Activated naive CD4-positive, alpha-beta T cell treated with anti-CD3 and anti-CD28 coated beads, Interleukin-2, amount 10 ng/mL, durations not matched to agents 7 days and 5 days (primary cell): ENCODE data around the gene AGPAT4.
"Not testable (repeated sequence)": the region's sequence is repeated elsewhere in the genome, so short reads cannot be mapped to it uniquely, and the experiment has no call there.

Experiments used
- CTCF ChIA-PET: fragments of 350-600 bp; sonication (Branson Sonifier 250); formaldehyde crosslinking; loops from one replicate; lab custom pipeline; 2021; ENCODE audit warnings: antibody characterized with exemption; lab: Charles Lee
- DNase-seq: peaks from one replicate; pipeline ENCODE4 v3.0.0-alpha.2; 2020
- H3K27ac Mint-ChIP-seq: one replicate; pipeline ENCODE4 v1.8.0; 2021; ENCODE audit warnings: mild to moderate bottlenecking, moderate library complexity, mixed read lengths
- H3K27me3 Mint-ChIP-seq: one replicate; pipeline ENCODE4 v1.8.0; 2021; ENCODE audit warnings: mild to moderate bottlenecking, mixed read lengths
- H3K36me3 Mint-ChIP-seq: one replicate; pipeline ENCODE4 v1.8.0; 2021; ENCODE audit warnings: mixed read lengths
- H3K4me1 Mint-ChIP-seq: one replicate; pipeline ENCODE4 v1.8.0; 2021; ENCODE audit warnings: mixed read lengths
- H3K4me3 Mint-ChIP-seq: one replicate; pipeline ENCODE4 v1.8.0; 2021; ENCODE audit warnings: mild to moderate bottlenecking, moderate library complexity, mixed read lengths
- H3K9me3 Mint-ChIP-seq: one replicate; pipeline ENCODE4 v1.8.0; 2021; ENCODE audit warnings: mixed read lengths

The AGPAT4 gene

GRCh38 chr6:161273752-161274487, at the start of gene AGPAT4:
Gene AGPAT4 (minus strand): TSS chr6:161274061. CDS start chr6:161232213, 41,848 bp downstream.
- peak; percentile 73 for DNase-seq
- Mint-ChIP-seq H3K4me1 (peaks cover 25% of the 10 kb centered on the region), H3K27me3 (peaks cover 20% of the 10 kb centered on the region), H3K27ac (peak within 1 kb of the TSS; percentile 89), H3K4me3 (peak within 1 kb of the TSS; percentile 78), H3K9me3 (no peaks in the 10 kb centered on the region), H3K36me3 (peaks cover 1% of the 10 kb centered on the region)
- CTCF ChIA-PET: interaction anchor here (1.1 kb wide), 1 partner anchor 97 kb away, joined by 4 read pairs; no protein-coding TSS in a partner anchor

DNA sequence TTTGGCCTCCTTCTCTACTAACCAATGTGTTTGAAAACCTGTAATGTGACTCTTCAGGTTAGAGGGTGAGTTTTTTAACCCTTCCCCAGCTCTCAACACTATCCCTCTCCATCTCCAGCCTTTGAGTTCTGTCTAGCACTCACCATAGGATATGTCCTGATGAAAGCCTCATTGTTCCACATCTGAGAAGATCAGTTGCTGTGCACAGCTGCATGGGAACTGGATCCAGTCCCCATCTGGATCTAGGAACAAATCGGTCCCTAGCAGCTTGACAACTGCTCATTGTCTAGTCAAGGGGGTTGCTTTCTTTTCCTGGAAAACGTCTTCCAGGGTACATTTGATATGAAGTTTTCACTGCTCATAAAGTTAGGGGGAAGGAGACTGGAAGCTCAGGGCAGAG, 45.4 kb upstream of the AGPAT4 start:
- CTCF ChIA-PET: no interaction called here
- no peaks in the 10 kb centered on the region for H3K4me1 Mint-ChIP-seq
- H3K9me3 Mint-ChIP-seq: no peaks in the 10 kb centered on the region
- DNase-seq: no peak
- no peaks in the 10 kb centered on the region for H3K36me3 Mint-ChIP-seq
- H3K27ac Mint-ChIP-seq: no peak overlapping the region
- H3K4me3 Mint-ChIP-seq: no peak overlapping the region
- no peaks in the 10 kb centered on the region for H3K27me3 Mint-ChIP-seq

- H3K4me3 Mint-ChIP-seq: no peak overlapping the region
- CTCF ChIA-PET: no interaction called here
- H3K27me3 Mint-ChIP-seq: no peaks in the 10 kb centered on the region
- DNase-seq: no peak
- H3K9me3 Mint-ChIP-seq: no peaks in the 10 kb centered on the region
- no peaks in the 10 kb centered on the region for H3K36me3 Mint-ChIP-seq
- no peaks in the 10 kb centered on the region for H3K4me1 Mint-ChIP-seq
- H3K27ac Mint-ChIP-seq: no peak overlapping the region
Observed at GRCh38 chr6:161318456-161318855, 44.6 kb upstream of the AGPAT4 start.

- Mint-ChIP-seq H3K4me1 (no peaks in the 10 kb centered on the region), H3K27ac (no peak overlapping the region), H3K27me3 (no peaks in the 10 kb centered on the region), H3K36me3 (no peaks in the 10 kb centered on the region), H3K9me3 (no peaks in the 10 kb centered on the region), H3K4me3 (no peak overlapping the region)
- CTCF ChIA-PET: no interaction called here
- no peak for DNase-seq
Observed at GRCh38 chr6:161316531-161316930, 42.7 kb upstream of the AGPAT4 start.

DNA sequence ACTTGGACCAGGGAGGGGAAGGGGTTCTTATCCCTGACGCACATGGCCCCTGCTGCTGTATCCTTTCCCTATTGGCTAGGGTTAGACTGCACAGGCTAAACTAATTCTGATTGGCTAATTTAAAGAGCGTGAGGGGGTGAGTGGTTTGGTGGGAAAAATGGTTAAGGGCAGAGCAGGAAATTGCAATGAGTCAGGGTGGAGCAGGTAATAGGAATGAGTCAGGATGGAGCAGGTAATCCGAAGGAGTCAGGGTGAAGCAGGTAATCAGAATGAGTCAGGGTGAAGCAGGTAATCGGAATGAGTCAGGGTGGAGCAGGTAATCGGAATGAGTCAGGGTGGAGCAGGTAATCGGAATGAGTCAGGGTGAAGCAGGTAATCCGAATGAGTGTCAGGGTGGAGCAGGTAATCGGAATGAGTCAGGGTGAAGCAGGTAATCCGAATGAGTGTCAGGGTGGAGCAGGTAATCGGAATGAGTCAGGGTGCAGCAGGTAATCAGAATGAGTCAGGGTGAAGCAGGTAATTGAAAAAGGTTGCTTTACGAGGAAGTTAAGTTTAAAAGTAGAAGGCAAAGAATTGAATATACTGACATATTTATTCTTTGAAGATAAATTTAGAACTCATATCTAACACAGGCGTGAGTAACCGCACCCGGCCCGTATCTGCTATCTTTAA, 41.5 kb upstream of the AGPAT4 start:
- CTCF ChIA-PET, DNase-seq, H3K4me1 Mint-ChIP-seq: not testable (repeated sequence)

DNA sequence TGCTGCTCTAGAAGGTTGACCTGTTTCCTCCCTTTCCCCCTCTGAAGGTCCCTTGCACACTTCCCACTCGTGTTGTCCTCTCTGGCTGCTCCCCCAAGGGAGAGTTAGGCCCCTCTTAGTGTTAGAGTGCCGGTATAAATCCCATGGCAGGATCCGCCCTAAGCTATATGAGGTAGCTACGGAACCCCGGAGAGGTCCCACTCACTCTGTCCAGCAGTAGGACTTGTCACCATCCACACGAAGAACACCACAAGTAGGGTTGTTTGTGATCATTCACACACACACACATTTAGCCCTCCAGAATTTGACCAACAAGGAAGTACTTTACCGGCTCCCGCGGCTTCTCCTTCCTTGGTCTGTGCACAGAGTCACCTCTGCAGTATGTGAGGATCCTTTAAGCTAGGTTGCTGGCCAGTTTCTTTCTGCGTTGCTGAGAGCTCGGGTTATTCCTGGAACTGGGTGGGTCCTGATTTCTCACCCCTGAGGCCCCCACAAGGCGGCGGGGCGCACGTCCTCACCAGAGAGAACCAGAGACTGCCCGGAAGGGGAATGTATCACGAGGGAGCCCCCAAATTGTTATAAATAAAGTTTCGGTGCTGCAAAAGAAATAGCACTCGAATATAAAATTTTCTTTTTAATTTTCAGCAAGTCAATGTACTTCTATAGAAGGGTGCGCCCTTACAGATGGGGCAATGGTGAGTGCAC, 40.8 kb upstream of the AGPAT4 start:
- H3K4me1 Mint-ChIP-seq, H3K4me3 Mint-ChIP-seq, H3K27ac Mint-ChIP-seq, H3K36me3 Mint-ChIP-seq, H3K27me3 Mint-ChIP-seq, CTCF ChIA-PET, H3K9me3 Mint-ChIP-seq, DNase-seq: not testable (repeated sequence)

More for the DNA sequence above, 41.5 kb upstream of the AGPAT4 start:
- H3K9me3 Mint-ChIP-seq, H3K4me3 Mint-ChIP-seq, H3K27me3 Mint-ChIP-seq, H3K27ac Mint-ChIP-seq, H3K36me3 Mint-ChIP-seq: not testable (repeated sequence)

DNA sequence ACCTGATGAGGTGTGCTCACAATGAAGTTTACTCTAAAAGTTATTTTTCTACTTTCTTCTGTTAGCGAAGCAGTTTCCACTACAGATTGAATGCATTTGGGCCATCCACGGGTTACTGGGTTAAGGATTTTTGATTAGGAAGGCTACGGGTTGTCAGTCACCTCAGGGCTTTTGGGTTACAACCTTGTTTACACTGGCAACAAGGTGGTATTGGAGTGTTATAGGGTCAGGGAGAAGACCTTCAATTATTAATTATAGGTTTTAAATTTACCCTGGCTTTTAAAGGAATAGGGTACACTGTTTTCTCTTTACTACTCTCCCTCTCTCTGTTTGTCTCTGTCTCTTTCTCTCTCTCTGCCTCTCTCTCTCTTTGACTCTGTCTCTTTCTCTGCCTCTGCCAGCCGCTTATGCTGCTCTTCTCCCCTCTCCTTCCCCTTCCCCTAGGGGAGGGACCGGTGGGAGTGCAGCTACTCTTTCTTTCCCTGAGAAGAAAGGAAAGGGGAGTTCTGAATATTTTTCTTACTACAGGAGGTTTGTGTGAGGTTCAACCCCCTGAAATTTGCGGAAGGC, 40.2 kb upstream of the AGPAT4 start:
- Mint-ChIP-seq H3K9me3 (no peaks in the 10 kb centered on the region), H3K27ac (no peak overlapping the region), H3K4me1 (no peaks in the 10 kb centered on the region), H3K4me3 (no peak overlapping the region), H3K27me3 (no peaks in the 10 kb centered on the region), H3K36me3 (no peaks in the 10 kb centered on the region)
- no peak for DNase-seq
- CTCF ChIA-PET: no interaction called here

- H3K27me3 Mint-ChIP-seq, DNase-seq, H3K27ac Mint-ChIP-seq, H3K36me3 Mint-ChIP-seq, CTCF ChIA-PET, H3K4me3 Mint-ChIP-seq, H3K9me3 Mint-ChIP-seq, H3K4me1 Mint-ChIP-seq: not testable (repeated sequence)
Observed at GRCh38 chr6:161313475-161313874, 39.6 kb upstream of the AGPAT4 start.

DNA sequence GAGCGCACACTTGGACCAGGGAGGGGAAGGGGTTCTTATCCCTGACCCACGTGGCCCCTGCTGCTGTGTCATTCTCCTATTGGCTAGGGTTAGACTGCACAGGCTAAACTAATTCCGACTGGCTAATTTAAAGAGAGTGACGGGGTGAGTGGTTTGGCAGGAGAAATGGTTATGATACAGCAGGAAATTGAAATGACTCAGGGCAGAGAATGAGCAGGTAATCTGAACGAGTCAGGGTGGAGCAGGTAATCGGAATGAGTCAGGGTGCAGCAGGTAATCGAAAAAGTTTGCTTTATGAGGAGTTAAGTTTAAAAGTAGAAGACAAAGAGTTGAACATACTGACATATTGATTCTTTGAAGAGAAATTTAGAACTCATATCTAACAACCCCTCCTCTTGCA, 35.9 kb upstream of the AGPAT4 start:
- H3K4me3 Mint-ChIP-seq, H3K36me3 Mint-ChIP-seq, H3K27me3 Mint-ChIP-seq, H3K4me1 Mint-ChIP-seq, CTCF ChIA-PET, DNase-seq, H3K9me3 Mint-ChIP-seq, H3K27ac Mint-ChIP-seq: not testable (repeated sequence)

GRCh38 chr6:161308075-161308655, 34.3 kb upstream of the AGPAT4 start:
- no peaks in the 10 kb centered on the region for H3K9me3 Mint-ChIP-seq
- H3K27ac Mint-ChIP-seq: no peak overlapping the region
- no peak overlapping the region for H3K4me3 Mint-ChIP-seq
- H3K27me3 Mint-ChIP-seq: peaks cover 4% of the 10 kb centered on the region
- no peak for DNase-seq
- CTCF ChIA-PET: no interaction called here
- H3K36me3 Mint-ChIP-seq: no peaks in the 10 kb centered on the region
- no peaks in the 10 kb centered on the region for H3K4me1 Mint-ChIP-seq

DNA sequence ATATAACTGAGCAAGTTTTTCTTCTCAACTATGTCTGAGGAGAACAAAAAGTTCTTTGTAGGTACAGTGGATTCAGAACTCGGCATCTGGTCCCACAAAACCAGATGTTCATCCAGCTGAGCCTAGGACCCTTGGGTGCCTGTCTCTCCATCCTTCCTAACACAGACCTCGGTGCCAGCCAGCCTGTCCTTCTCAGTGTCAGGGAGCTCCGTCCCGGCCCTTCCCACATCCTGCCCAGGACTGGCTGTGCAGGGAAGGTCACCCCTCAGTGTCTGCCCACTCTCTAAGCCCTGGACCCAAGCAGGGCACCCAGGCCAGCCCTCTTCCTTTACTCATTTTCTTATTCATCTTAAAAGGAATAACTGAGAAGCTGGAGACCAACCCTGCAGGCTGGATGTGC, 32.0 kb upstream of the AGPAT4 start:
- Mint-ChIP-seq H3K9me3 (no peaks in the 10 kb centered on the region), H3K4me3 (no peak overlapping the region), H3K36me3 (no peaks in the 10 kb centered on the region), H3K4me1 (no peaks in the 10 kb centered on the region), H3K27me3 (peaks cover 4% of the 10 kb centered on the region), H3K27ac (no peak overlapping the region)
- no peak for DNase-seq
- CTCF ChIA-PET: no interaction called here

DNA sequence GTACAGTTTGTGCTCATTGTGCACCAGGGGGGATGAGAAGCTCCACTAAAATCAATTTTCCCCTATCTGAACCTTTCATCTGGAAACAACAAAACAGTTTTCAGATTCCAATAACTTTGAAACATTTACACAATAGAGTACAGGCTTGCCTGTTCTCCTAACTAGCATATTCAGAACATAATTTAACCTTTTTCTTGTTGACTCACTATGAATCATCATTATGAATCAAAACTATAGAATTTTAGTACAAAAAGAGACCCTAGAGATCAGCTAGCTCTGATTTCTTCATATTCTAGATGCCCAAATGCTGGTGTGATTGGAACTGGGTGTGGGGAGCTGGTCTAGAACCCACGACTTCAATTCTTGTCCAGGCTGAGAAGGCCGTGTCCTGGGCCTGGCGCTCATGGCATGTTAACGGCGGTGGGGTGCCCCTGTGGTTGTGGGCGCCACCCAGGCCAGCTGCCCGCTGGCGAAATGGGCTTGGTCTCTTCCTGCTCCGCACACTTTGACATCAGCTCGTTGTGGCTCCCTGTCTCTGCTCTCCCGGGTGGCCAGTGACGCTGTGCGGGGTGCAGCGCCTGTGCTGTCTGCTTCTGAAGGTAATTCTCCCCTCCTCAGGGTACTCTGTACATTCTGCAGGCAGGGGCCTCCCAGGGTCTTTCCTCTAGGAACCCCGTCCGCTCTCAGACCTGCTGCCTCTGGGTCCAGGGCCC, 29.9 kb upstream of the AGPAT4 start:
- H3K36me3 Mint-ChIP-seq: no peaks in the 10 kb centered on the region
- no peak overlapping the region for H3K4me3 Mint-ChIP-seq
- DNase-seq: no peak
- no peaks in the 10 kb centered on the region for H3K4me1 Mint-ChIP-seq
- H3K27ac Mint-ChIP-seq: no peak overlapping the region
- CTCF ChIA-PET: no interaction called here
- peaks cover 4% of the 10 kb centered on the region for H3K27me3 Mint-ChIP-seq
- no peaks in the 10 kb centered on the region for H3K9me3 Mint-ChIP-seq

DNA sequence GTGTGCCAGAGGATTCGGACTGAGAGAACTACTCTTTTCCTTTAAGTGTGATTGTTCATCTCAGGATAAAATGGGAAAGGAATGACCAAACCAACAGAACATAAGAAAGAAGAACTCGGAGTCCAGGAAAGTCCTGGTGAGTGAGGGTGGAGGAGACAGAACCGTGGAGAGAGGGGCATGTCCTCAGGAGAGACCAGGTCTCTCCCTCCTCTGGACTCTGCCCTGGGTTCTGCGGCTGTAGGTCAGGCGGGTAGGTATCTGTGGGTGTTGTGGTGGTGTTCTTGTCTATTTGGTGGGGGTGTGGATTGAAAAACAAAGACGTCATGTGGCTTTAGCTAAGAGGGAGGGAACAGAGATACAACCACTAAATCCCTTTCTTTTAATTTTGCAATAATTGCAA, 29.1 kb upstream of the AGPAT4 start:
- no peaks in the 10 kb centered on the region for H3K36me3 Mint-ChIP-seq
- no peaks in the 10 kb centered on the region for H3K9me3 Mint-ChIP-seq
- no peaks in the 10 kb centered on the region for H3K4me1 Mint-ChIP-seq
- H3K27ac Mint-ChIP-seq: no peak overlapping the region
- no peak for DNase-seq
- CTCF ChIA-PET: no interaction called here
- H3K27me3 Mint-ChIP-seq: peaks cover 4% of the 10 kb centered on the region
- no peak overlapping the region for H3K4me3 Mint-ChIP-seq

DNA sequence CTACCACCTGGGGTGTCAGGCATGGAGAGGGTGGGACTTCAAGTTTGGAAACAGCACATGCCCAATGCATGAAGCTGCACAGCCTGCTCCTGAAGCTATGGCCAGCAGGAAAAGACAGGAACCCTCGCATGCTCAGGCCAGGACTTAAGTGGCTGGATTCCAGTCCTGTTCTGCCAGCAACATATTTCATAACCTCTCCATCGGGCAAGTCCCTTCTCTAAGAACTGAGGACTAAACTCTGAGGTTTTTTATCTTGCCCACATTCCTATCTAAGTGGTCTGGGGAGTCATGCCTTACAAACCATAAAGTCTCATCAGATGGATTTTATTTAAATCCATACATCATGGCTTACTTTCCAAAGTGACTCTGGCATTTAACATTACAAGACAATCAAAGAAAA, 27.5 kb upstream of the AGPAT4 start:
- no peaks in the 10 kb centered on the region for H3K36me3 Mint-ChIP-seq
- no peak overlapping the region for H3K4me3 Mint-ChIP-seq
- H3K27ac Mint-ChIP-seq: no peak overlapping the region
- CTCF ChIA-PET: no interaction called here
- no peaks in the 10 kb centered on the region for H3K9me3 Mint-ChIP-seq
- DNase-seq: no peak
- H3K27me3 Mint-ChIP-seq: peaks cover 4% of the 10 kb centered on the region
- no peaks in the 10 kb centered on the region for H3K4me1 Mint-ChIP-seq
